Measurements from ENCODE around the gene GCNA.

DNA sequence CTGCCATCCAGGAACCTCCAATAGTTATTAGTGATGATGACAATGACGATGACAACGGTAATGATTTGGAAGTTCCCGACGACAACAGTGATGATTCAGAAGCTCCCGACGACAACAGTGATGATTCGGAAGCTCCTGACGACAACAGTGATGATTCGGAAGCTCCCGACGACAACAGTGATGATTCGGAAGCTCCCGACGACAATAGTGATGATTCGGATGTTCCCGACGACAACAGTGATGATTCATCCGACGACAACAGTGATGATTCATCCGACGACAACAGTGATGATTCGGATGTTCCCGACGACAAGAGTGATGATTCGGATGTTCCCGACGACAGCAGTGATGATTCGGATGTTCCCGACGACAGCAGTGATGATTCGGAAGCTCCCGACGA, 25.4 kb downstream of the GCNA start:
- TF ChIP-seq, protein P1, sequence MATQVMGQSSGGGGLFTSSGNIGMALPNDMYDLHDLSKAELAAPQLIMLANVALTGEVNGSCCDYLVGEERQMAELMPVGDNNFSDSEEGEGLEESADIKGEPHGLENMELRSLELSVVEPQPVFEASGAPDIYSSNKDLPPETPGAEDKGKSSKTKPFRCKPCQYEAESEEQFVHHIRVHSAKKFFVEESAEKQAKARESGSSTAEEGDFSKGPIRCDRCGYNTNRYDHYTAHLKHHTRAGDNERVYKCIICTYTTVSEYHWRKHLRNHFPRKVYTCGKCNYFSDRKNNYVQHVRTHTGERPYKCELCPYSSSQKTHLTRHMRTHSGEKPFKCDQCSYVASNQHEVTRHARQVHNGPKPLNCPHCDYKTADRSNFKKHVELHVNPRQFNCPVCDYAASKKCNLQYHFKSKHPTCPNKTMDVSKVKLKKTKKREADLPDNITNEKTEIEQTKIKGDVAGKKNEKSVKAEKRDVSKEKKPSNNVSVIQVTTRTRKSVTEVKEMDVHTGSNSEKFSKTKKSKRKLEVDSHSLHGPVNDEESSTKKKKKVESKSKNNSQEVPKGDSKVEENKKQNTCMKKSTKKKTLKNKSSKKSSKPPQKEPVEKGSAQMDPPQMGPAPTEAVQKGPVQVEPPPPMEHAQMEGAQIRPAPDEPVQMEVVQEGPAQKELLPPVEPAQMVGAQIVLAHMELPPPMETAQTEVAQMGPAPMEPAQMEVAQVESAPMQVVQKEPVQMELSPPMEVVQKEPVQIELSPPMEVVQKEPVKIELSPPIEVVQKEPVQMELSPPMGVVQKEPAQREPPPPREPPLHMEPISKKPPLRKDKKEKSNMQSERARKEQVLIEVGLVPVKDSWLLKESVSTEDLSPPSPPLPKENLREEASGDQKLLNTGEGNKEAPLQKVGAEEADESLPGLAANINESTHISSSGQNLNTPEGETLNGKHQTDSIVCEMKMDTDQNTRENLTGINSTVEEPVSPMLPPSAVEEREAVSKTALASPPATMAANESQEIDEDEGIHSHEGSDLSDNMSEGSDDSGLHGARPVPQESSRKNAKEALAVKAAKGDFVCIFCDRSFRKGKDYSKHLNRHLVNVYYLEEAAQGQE (IDR thresholded peaks at IDR 0.05; ENCODE audit: unreplicated experiment) = no peak
- TF ChIP-seq POLR2AphosphoS5 (IDR thresholded peaks at IDR 0.05; ENCODE audit: low read depth) = no peak
- no peak for TF ChIP-seq EZH2 (IDR thresholded peaks at IDR 0.05; ENCODE audit: low read depth, unreplicated experiment)
- no peak for TF ChIP-seq CTCF (conservative IDR thresholded peaks at IDR 0.05; ENCODE audit: low read depth in 2 of 2)
- no peak for TF ChIP-seq JUNB (IDR thresholded peaks at IDR 0.05; ENCODE audit: unreplicated experiment)
- no peak for TF ChIP-seq EZH2phosphoT487 (IDR thresholded peaks at IDR 0.05; ENCODE audit: unreplicated experiment)
- no peak for TF ChIP-seq STAT1 (IDR thresholded peaks at IDR 0.05; ENCODE audit: unreplicated experiment)

Measured in GM23338 (cell line).